Caco-2 (cell line): ENCODE data around the gene MAGI1. TPM values are rescaled to one million over a fixed set of nuclear protein-coding genes. Genes with fewer than 3 reads are reported as not detected.

ENCODE experiments used
- BruUV-seq: library from RNA; stranded (reverse); fragments of 400-500 nt; replicated peaks from 2 replicates; lab custom pipeline; 2021; lab: Mats Ljungman, UMichigan
- CTCF ChIA-PET: fragments of 300-600 bp; sonication (Branson Sonifier 250); formaldehyde crosslinking; loops from one replicate; lab custom pipeline; 2022; ENCODE audit warnings: antibody characterized with exemption; lab: Charles Lee
- POLR2A ChIA-PET: fragments of 300-600 bp; sonication (Branson Sonifier 250); formaldehyde crosslinking; loops from one replicate; lab custom pipeline; 2022; ENCODE audit warnings: antibody characterized with exemption; lab: Charles Lee
- DNase-seq, 2 experiments: peaks; one replicate each; pipeline versions ENCODE4 v3.0.0 to v3.0.0-alpha.2; 2020 to 2022
- H3K27me3 ChIP-seq: replicated peaks from 2 replicates; pipeline ENCODE4 v1.6.0; 2011; ENCODE audit warnings: low read length; ENCODE audit not compliant: control insufficient read depth, insufficient read depth
- H3K36me3 ChIP-seq: 2 replicates; pipeline ENCODE4 v1.5.1; 2011; ENCODE audit warnings: low read length; ENCODE audit not compliant: control insufficient read depth, insufficient read depth
- H3K4me1 ChIP-seq: fragments of 250-450 bp; sonication (Bioruptor Pico); 2 replicates; pipeline ENCODE4 v1.5.1; 2020; ENCODE audit warnings: mild to moderate bottlenecking
- H3K4me3 ChIP-seq: 2 replicates; pipeline ENCODE4 v1.5.1; 2011; ENCODE audit warnings: low read depth, mild to moderate bottlenecking, control low read depth, low read length
- H3K9me3 ChIP-seq: fragments of 250-450 bp; sonication (Bioruptor Pico); 2 replicates; pipeline ENCODE4 v1.5.1; 2020; ENCODE audit warnings: mild to moderate bottlenecking, moderate library complexity
- H3K27ac Mint-ChIP-seq: one replicate; pipeline ENCODE4 v1.8.0; 2022; ENCODE audit warnings: mixed read lengths; ENCODE audit not compliant: unreplicated experiment
- H3K27me3 Mint-ChIP-seq: one replicate; pipeline ENCODE4 v1.8.0; 2022; ENCODE audit warnings: mixed read lengths; ENCODE audit not compliant: insufficient read depth, unreplicated experiment
- H3K36me3 Mint-ChIP-seq: one replicate; pipeline ENCODE4 v1.8.0; 2022; ENCODE audit warnings: mild to moderate bottlenecking, mixed read lengths; ENCODE audit not compliant: insufficient read depth, unreplicated experiment
- H3K4me1 Mint-ChIP-seq: one replicate; pipeline ENCODE4 v1.8.0; 2022; ENCODE audit warnings: low read depth, mixed read lengths; ENCODE audit not compliant: unreplicated experiment
- H3K4me3 Mint-ChIP-seq: one replicate; pipeline ENCODE4 v1.8.0; 2022; ENCODE audit warnings: mild to moderate bottlenecking, moderate library complexity, mixed read lengths; ENCODE audit not compliant: unreplicated experiment
- H3K9me3 Mint-ChIP-seq: one replicate; pipeline ENCODE4 v1.8.0; 2022; ENCODE audit warnings: mixed read lengths; ENCODE audit not compliant: unreplicated experiment
- intact Hi-C: fragments of 100-400 bp; cut with micrococcal nuclease; formaldehyde crosslinking; loops from one replicate; pipeline ENCODE4 v1.10.0; 2022; ENCODE audit not compliant: unreplicated experiment
- total RNA-seq: library from RNA; stranded (reverse); gene quantifications from 2 replicates; pipeline ENCODE4 v1.2.3, GENCODE V29; 2022
- TF ChIP-seq, protein P1 (sequence below), 2 experiments: fragments of 200-600 bp in 1 of 2; IDR thresholded peaks; 1 replicate in 1 of 2; 2 replicates in 1 of 2; pipeline versions ENCODE4 v1.5.1 to v1.8.0; 2011 to 2022; ENCODE audit warnings: antibody characterized with exemption in 1 of 2, control low read depth in 1 of 2, inconsistent platforms in 1 of 2, low read depth in 1 of 2, low read length in 1 of 2, mild to moderate bottlenecking in 1 of 2, moderate library complexity in 1 of 2; ENCODE audit not compliant: insufficient read depth in 1 of 2, severe bottlenecking in 1 of 2, unreplicated experiment in 1 of 2

MAGI1 gene
- total RNA-seq, 1 experiment from 2014 or later, result 64.9 TPM

DNA sequence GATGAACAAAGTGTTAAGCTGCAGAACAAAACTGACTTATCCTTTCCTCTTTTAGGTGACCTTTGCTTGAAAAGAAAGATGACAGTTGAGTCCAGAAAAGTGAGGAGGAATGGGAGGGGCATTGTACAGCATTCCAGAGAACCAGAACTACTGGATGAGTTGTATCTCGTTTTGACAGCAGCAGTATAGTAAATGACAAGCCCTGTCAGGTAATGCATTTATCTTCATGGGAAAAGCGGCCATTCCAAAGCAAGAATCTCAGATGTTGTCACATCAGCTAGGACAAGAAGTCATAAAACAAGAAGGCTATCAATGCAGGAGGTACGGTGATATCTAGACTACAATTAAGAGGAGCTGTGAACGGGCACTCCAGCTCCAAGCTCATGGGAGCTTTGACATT is 421.5 kb downstream of the MAGI1 start:
- no peak overlapping the region for H3K27ac Mint-ChIP-seq
- no TSS peak for BruUV-seq

DNA sequence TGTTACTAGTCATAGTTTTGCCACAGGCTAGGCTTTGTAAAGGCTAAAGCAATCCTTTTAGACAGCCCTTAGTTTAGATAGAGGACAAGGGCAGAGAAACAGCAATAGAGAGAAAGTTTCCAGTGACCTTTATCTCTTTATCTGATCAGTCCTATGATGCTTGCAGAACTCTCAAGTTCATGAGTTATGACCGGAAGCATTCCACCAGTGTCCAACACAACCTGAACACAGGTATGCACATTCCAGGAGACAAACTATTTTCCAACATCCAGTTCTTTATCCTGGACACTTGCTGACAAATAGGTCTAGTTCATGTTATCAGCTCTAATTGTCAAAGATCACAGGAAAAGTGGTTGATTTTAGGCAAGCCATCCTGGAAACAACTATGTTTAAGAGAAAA is 422.2 kb downstream of the MAGI1 start:
- TF ChIP-seq, protein P1, sequence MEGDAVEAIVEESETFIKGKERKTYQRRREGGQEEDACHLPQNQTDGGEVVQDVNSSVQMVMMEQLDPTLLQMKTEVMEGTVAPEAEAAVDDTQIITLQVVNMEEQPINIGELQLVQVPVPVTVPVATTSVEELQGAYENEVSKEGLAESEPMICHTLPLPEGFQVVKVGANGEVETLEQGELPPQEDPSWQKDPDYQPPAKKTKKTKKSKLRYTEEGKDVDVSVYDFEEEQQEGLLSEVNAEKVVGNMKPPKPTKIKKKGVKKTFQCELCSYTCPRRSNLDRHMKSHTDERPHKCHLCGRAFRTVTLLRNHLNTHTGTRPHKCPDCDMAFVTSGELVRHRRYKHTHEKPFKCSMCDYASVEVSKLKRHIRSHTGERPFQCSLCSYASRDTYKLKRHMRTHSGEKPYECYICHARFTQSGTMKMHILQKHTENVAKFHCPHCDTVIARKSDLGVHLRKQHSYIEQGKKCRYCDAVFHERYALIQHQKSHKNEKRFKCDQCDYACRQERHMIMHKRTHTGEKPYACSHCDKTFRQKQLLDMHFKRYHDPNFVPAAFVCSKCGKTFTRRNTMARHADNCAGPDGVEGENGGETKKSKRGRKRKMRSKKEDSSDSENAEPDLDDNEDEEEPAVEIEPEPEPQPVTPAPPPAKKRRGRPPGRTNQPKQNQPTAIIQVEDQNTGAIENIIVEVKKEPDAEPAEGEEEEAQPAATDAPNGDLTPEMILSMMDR (IDR thresholded peaks at IDR 0.05; ENCODE audit: insufficient read depth in 1 of 2, low read depth in 1 of 2, low read length in 1 of 2, severe bottlenecking in 1 of 2, unreplicated experiment in 1 of 2), result no peak
- peaks cover 14% of the 10 kb centered on the region for H3K4me1 ChIP-seq
- H3K9me3 Mint-ChIP-seq, result no peaks in the 10 kb centered on the region
- H3K9me3 ChIP-seq, result no peaks in the 10 kb centered on the region
- peaks cover 6% of the 10 kb centered on the region for H3K36me3 Mint-ChIP-seq
- ChIA-PET POLR2A (no interaction called here), CTCF (no interaction called here)
- no peaks in the 10 kb centered on the region; the same call in 1 of the 2 replicates for H3K36me3 ChIP-seq
- peaks cover 29% of the 10 kb centered on the region for H3K4me1 Mint-ChIP-seq
- DNase-seq, result peak in 1 of 2 experiments; percentile 5
- BruUV-seq, result no TSS peak
- no peaks in the 10 kb centered on the region for H3K27me3 Mint-ChIP-seq
- no peak overlapping the region for H3K4me3 Mint-ChIP-seq
- no peak overlapping the region for H3K27ac Mint-ChIP-seq
- intact Hi-C loops, result no loop called here
- no peak overlapping the region for H3K4me3 ChIP-seq
- no peaks in the 10 kb centered on the region for H3K27me3 ChIP-seq

More for the DNA sequence above, 421.5 kb downstream of the MAGI1 start:
- intact Hi-C loops, result no loop called here
- CTCF ChIA-PET, result interaction anchor here (0.6 kb wide), 1 partner anchor 40 kb away, joined by 3 read pairs; no protein-coding TSS in a partner anchor
- H3K36me3 ChIP-seq, result no peaks in the 10 kb centered on the region; the same call in 1 of the 2 replicates
- H3K36me3 Mint-ChIP-seq, result peaks cover 6% of the 10 kb centered on the region
- no peaks in the 10 kb centered on the region for H3K27me3 ChIP-seq
- H3K4me1 ChIP-seq, result peaks cover 14% of the 10 kb centered on the region
- H3K9me3 ChIP-seq, result no peaks in the 10 kb centered on the region
- H3K4me3 Mint-ChIP-seq, result no peak overlapping the region
- peaks cover 29% of the 10 kb centered on the region for H3K4me1 Mint-ChIP-seq
- TF ChIP-seq, protein P1 (IDR thresholded peaks at IDR 0.05; ENCODE audit: insufficient read depth in 1 of 2, low read depth in 1 of 2, low read length in 1 of 2, severe bottlenecking in 1 of 2, unreplicated experiment in 1 of 2), result no peak
- POLR2A ChIA-PET, result no interaction called here
- H3K4me3 ChIP-seq, result no peak overlapping the region
- no peaks in the 10 kb centered on the region for H3K9me3 Mint-ChIP-seq
- no peaks in the 10 kb centered on the region for H3K27me3 Mint-ChIP-seq
- peak in 1 of 2 experiments; percentile 23 for DNase-seq

DNA sequence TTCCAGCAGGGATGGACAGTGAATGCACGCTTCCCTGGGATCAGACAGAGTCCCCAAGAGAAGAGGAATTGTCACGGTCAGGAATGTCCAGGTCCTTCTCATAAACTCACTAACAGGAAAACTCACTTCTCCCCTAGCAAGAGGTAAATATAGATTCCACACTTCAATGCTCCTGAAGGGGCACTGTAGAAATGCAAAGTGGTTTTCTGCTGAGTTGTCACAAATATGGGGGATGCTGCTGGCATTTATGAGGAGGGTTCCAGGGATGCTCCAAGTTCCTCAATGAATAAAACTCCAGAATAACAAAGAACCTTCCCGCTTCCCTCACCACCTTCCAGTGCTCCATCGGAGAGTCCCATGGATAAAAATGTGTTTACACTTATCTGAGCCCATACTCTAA is 423.4 kb downstream of the MAGI1 start:
- ChIA-PET CTCF (no interaction called here), POLR2A (no interaction called here)
- TF ChIP-seq, protein P1 (IDR thresholded peaks at IDR 0.05; ENCODE audit: insufficient read depth in 1 of 2, low read depth in 1 of 2, low read length in 1 of 2, severe bottlenecking in 1 of 2, unreplicated experiment in 1 of 2), result no peak
- peaks cover 6% of the 10 kb centered on the region for H3K36me3 Mint-ChIP-seq
- peaks cover 29% of the 10 kb centered on the region for H3K4me1 Mint-ChIP-seq
- Histone ChIP-seq H3K36me3 (no peaks in the 10 kb centered on the region; the same call in 1 of the 2 replicates), H3K4me3 (no peak overlapping the region), H3K4me1 (peaks cover 14% of the 10 kb centered on the region), H3K27me3 (no peaks in the 10 kb centered on the region), H3K9me3 (no peaks in the 10 kb centered on the region)
- BruUV-seq, result no TSS peak
- no peak overlapping the region for H3K27ac Mint-ChIP-seq
- H3K27me3 Mint-ChIP-seq, result no peaks in the 10 kb centered on the region
- DNase-seq, result no peak
- H3K4me3 Mint-ChIP-seq, result no peak overlapping the region
- no peaks in the 10 kb centered on the region for H3K9me3 Mint-ChIP-seq
- intact Hi-C loops, result no loop called here
